Forelimb muscle (tissue), 1 donor: ENCODE measurements around the gene CDC42. TPM values are rescaled to one million over a fixed set of nuclear protein-coding genes. Genes with fewer than 3 reads are reported as not detected.

Experiments
- DNase-seq: peaks from one replicate; pipeline ENCODE4 v3.0.0-alpha.2; 2013; ENCODE audit warnings: low read depth
- polyA plus RNA-seq: library from polyadenylated mRNA; unstranded; fragments of 120-200 nt; gene quantifications from one replicate; pipeline ENCODE4 v1.2.1, GENCODE V29; 2013; ENCODE audit not compliant: insufficient read length

CDC42 gene
- polyA plus RNA-seq, 1 donor = 201 TPM

GRCh38 chr1:22128392-22128791 is 75.9 kb downstream of the CDC42 start:
- DNase-seq = no peak

GRCh38 chr1:22129501-22130117 is 77.1 kb downstream of the CDC42 start:
- no peak for DNase-seq

- no peak for DNase-seq
These were observed 78.6 kb downstream of the CDC42 start for GRCh38 chr1:22131062-22131461.

- no peak for DNase-seq
These were observed 79.5 kb downstream of the CDC42 start for GRCh38 chr1:22131875-22132486.

GRCh38 chr1:22132517-22133235 is 80.2 kb downstream of the CDC42 start:
- no peak for DNase-seq

GRCh38 chr1:22133247-22133930 is 80.9 kb downstream of the CDC42 start:
- DNase-seq = no peak

- no peak for DNase-seq
These were observed 81.4 kb downstream of the CDC42 start for GRCh38 chr1:22133931-22134324.

GRCh38 chr1:22137004-22137720 is 84.7 kb downstream of the CDC42 start:
- no peak for DNase-seq

GRCh38 chr1:22139066-22139594 is 86.6 kb downstream of the CDC42 start:
- DNase-seq = no peak

- DNase-seq = no peak
These were observed 87.3 kb downstream of the CDC42 start for GRCh38 chr1:22139817-22140216.

Other genes starting within 250 kb of the CDC42 start
- gene LDLRAD2, start 240.4 kb upstream of the CDC42 start, polyA plus RNA-seq = 4.3 TPM
- 223 TPM for gene HSPG2, start 115.4 kb upstream of the CDC42 start, polyA plus RNA-seq
- not detected for gene CELA3B, start 75.7 kb upstream of the CDC42 start, polyA plus RNA-seq
- gene CELA3A, start 51.1 kb upstream of the CDC42 start, polyA plus RNA-seq = 0.52 TPM
- 5.3 TPM for gene WNT4, start 90.4 kb downstream of the CDC42 start, polyA plus RNA-seq